Kidney epithelial cell (primary cell): ENCODE results near the gene MARK4. TPM values are rescaled to one million over a fixed set of nuclear protein-coding genes. Genes with fewer than 3 reads are reported as not detected.
A peak's percentile ranks its signal among the peaks of the same experiment; 100 is the strongest.

Experiments used
- DNase-seq: peaks from one replicate; pipeline ENCODE4 v3.0.0-alpha.2; 2010; ENCODE audit warnings: low read depth
- H3K27me3 ChIP-seq: 2 replicates; pipeline ENCODE4 v1.6.0; 2011; ENCODE audit warnings: low read length; ENCODE audit not compliant: control insufficient read depth, insufficient read depth
- H3K36me3 ChIP-seq: 2 replicates; pipeline ENCODE4 v1.5.1; 2011; ENCODE audit warnings: low read length; ENCODE audit not compliant: control insufficient read depth, insufficient read depth
- H3K4me3 ChIP-seq: 2 replicates; pipeline ENCODE4 v1.5.1; 2011; ENCODE audit warnings: low read depth, mild to moderate bottlenecking, control low read depth, low read length
- total RNA-seq: library from RNA; depleted of rRNA; stranded (reverse); fragments of >200 nt; gene quantifications from 2 replicates; pipeline ENCODE4 v1.2.3, GENCODE V29; 2015
- TF ChIP-seq, protein P1 (sequence below): IDR thresholded peaks from 2 replicates; pipeline ENCODE4 v1.5.1; 2011; ENCODE audit warnings: mild to moderate bottlenecking, moderate library complexity, low read length, control low read depth, inconsistent platforms; ENCODE audit not compliant: insufficient read depth, poor library complexity, severe bottlenecking

Gene MARK4
- total RNA-seq, 1 donor from 2014 or later = 21.9 TPM

DNA sequence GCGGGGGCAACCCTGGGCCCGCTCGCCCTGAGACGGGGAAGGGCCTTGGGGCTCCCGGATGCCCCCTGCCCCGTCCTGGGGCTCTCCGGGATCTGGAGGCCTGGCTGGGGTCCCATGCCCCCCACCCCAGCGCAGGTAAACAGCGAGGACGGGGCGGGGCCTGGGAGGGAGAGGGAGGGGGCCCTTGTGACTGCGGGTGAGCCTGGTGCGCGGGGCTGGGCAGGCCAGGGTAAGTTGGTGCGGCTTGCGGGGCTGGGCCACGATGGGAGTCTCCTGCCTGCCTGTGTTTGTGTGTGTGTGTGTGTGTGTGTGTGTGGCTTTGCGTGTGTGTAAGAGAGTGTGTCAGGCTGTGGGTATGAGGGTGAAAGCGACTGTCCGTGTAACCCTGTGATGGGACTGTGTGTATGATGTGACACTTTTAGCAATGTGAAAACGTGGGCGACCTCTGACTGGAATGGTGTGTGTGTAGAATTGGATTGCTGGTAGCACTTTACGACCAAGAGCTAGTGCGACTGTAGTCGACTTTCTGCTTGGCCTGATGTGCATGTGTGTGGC is 89.9 kb downstream of the MARK4 start:
- peak overlapping the region; percentile 29 for H3K4me3 ChIP-seq
- DNase-seq = no peak
- no peaks in the 10 kb centered on the region for H3K36me3 ChIP-seq
- H3K27me3 ChIP-seq = peaks cover 19% of the 10 kb centered on the region
- TF ChIP-seq, protein P1, sequence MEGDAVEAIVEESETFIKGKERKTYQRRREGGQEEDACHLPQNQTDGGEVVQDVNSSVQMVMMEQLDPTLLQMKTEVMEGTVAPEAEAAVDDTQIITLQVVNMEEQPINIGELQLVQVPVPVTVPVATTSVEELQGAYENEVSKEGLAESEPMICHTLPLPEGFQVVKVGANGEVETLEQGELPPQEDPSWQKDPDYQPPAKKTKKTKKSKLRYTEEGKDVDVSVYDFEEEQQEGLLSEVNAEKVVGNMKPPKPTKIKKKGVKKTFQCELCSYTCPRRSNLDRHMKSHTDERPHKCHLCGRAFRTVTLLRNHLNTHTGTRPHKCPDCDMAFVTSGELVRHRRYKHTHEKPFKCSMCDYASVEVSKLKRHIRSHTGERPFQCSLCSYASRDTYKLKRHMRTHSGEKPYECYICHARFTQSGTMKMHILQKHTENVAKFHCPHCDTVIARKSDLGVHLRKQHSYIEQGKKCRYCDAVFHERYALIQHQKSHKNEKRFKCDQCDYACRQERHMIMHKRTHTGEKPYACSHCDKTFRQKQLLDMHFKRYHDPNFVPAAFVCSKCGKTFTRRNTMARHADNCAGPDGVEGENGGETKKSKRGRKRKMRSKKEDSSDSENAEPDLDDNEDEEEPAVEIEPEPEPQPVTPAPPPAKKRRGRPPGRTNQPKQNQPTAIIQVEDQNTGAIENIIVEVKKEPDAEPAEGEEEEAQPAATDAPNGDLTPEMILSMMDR = no peak

DNA sequence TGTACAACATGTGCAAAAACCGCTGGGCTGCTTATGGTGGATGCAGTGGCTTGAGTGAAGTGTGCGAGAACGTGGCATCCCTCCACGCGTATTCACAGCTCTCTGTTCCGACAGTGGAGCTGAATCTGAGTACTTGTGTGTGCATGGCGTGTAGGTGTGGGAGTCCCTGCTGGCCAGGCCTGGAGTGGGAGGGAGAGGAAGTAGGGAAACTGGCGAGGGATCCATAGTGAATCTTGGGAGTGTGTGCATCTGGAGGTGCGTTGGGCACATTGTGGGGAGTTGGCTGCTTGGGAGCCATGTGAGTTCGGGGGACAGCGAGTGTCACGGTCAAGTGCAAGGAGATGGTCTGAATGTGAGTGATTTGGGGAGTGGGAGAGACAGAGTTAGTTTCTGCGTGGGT is 91.8 kb downstream of the MARK4 start:
- no peak for DNase-seq
- Histone ChIP-seq H3K4me3 (no peak overlapping the region), H3K36me3 (no peaks in the 10 kb centered on the region), H3K27me3 (peaks cover 34% of the 10 kb centered on the region)
- TF ChIP-seq, protein P1 = no peak

DNA sequence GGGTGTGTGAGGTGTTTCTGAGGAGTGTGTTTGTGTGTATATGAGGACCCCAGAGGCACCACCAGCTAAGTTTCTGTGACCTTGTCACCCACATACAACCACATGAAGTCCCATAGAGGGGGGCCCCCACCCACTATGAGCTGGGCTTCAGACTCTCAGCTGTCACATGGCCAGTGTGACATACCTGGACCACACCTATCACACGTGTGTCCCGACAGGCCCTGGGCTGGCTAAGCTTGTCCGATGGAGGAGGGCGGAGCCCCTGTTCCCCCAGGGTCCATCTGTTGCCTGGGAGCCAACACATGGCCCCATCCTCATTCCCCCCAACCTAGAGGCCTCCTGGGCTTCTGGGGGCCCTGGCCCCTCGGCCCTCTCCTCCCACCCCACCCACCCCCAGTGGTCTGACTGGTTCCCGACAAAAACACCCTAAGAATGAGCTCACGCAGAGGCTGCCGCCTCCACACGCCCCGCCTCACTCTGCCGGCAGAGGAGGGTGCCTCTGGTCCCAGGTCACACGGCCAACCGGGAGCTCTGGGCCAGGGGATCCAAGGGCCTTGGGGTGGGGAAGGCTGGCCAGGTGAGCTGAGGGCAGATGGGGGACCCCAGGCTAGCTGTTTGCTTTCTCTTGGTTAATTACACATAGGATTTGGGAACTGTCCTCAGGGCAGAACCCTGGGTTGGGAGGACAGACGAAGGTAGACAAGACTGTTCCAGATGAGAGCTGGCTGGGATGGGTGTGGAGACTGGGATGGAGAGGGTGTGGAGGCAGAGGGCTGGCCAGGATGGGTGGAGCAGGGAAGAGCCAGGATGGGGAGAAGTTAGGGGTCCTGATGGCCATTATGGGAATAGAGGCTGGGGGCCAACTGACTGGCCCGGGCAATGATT is 93.8 kb downstream of the MARK4 start:
- Histone ChIP-seq H3K36me3 (no peaks in the 10 kb centered on the region), H3K4me3 (no peak overlapping the region), H3K27me3 (peaks cover 37% of the 10 kb centered on the region)
- no peak for DNase-seq
- TF ChIP-seq, protein P1 = no peak

DNA sequence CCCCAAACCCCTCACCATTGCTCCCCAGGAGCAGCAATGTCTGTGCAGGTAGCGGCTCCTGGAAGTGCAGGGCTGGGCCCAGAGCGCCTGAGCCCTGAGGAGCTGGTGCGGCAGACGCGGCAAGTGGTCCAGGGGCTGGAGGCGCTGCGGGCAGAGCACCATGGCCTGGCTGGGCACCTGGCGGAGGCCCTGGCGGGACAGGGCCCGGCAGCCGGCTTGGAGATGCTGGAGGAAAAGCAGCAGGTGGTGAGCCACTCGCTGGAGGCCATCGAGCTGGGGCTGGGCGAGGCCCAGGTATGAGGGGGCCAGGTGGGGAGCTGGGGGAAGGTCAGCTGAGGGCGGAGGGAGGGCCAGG is 94.4 kb downstream of the MARK4 start:
- H3K4me3 ChIP-seq = no peak overlapping the region
- H3K27me3 ChIP-seq = peaks cover 34% of the 10 kb centered on the region
- no peak for DNase-seq
- TF ChIP-seq, protein P1 = no peak
- H3K36me3 ChIP-seq = no peaks in the 10 kb centered on the region

DNA sequence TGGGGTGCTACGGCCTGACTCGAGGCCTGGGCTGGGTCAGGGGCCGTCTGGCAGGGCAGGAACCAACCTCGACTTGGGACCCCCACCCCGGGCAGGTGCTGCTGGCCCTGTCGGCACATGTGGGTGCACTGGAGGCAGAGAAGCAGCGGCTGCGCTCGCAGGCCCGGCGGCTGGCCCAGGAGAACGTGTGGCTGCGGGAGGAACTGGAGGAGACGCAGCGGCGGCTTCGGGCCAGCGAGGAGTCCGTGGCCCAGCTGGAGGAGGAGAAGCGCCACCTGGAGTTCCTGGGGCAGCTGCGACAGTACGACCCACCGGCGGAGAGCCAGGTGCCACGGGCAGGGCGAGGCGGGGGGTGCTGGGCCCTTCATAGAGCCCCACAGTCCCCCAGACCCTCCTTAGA is 95.4 kb downstream of the MARK4 start:
- DNase-seq = no peak
- Histone ChIP-seq H3K4me3 (no peak overlapping the region), H3K36me3 (no peaks in the 10 kb centered on the region), H3K27me3 (peaks cover 25% of the 10 kb centered on the region)
- TF ChIP-seq, protein P1 = no peak
